Fibroblast of mammary gland (primary cell): Measurements from ENCODE around the gene AGXT2.
A peak's percentile ranks its signal among the peaks of the same experiment; 100 is the strongest.

Experiments
- DNase-seq: peaks from one replicate; pipeline ENCODE4 v3.0.0-alpha.2; 2010; ENCODE audit warnings: low read depth
- H3K4me3 ChIP-seq: 2 replicates; pipeline ENCODE4 v1.5.1; 2011; ENCODE audit warnings: low read depth, mild to moderate bottlenecking, low read length, moderate library complexity; ENCODE audit not compliant: control insufficient read depth
- CTCF ChIP-seq: conservative IDR thresholded peaks from 2 replicates; pipeline ENCODE4 v1.5.1; 2011; ENCODE audit warnings: low read depth, low read length, inconsistent platforms; ENCODE audit not compliant: control insufficient read depth, insufficient read depth

AGXT2 gene

GRCh38 chr5:35003018-35003957, 44.5 kb downstream of the AGXT2 start:
- H3K4me3 ChIP-seq = no peak overlapping the region
- peak; percentile 62 for DNase-seq
- TF ChIP-seq CTCF = peak; percentile 93

GRCh38 chr5:35002459-35002858, 45.3 kb downstream of the AGXT2 start:
- DNase-seq = no peak
- H3K4me3 ChIP-seq = no peak overlapping the region
- TF ChIP-seq CTCF = no peak

GRCh38 chr5:35001842-35002241, 45.9 kb downstream of the AGXT2 start:
- H3K4me3 ChIP-seq = no peak overlapping the region
- no peak for DNase-seq
- TF ChIP-seq CTCF = no peak

- H3K4me3 ChIP-seq = no peak overlapping the region
- TF ChIP-seq CTCF = no peak
- DNase-seq = peak; percentile 97
These were observed 49.5 kb downstream of the AGXT2 start for GRCh38 chr5:34998058-34998789.

GRCh38 chr5:34996261-34996660, 51.5 kb downstream of the AGXT2 start:
- DNase-seq = no peak
- no peak overlapping the region for H3K4me3 ChIP-seq
- TF ChIP-seq CTCF = no peak

GRCh38 chr5:34993951-34994350, 53.8 kb downstream of the AGXT2 start:
- no peak overlapping the region for H3K4me3 ChIP-seq
- DNase-seq = no peak
- no peak for TF ChIP-seq CTCF
